Stimulated activated CD4-positive, alpha-beta T cell treated with anti-CD3 and anti-CD28 coated beads, Interleukin-15, amount 100 ng/mL, for 24 hours (primary cell): Measurements from ENCODE around the gene ABRAXAS1.
"Not testable (repeated sequence)": the region's sequence is repeated elsewhere in the genome, so short reads cannot be mapped to it uniquely, and the experiment has no call there.

Experiments used
- DNase-seq: peaks from one replicate; pipeline ENCODE4 v3.0.0-alpha.2; 2020

ABRAXAS1 gene

GRCh38 chr4:83484500-83485461 is at the start of gene ABRAXAS1:
ABRAXAS1 (minus strand) TSS chr4:83485100; CDS start chr4:83485072, 28 bp downstream.
- peak; percentile 96 for DNase-seq

- no peak for DNase-seq
These were observed 42.8 kb upstream of the ABRAXAS1 start for GRCh38 chr4:83527671-83528070.

GRCh38 chr4:83522239-83522638 is 37.3 kb upstream of the ABRAXAS1 start:
- no peak for DNase-seq

- no peak for DNase-seq
These were observed 31.3 kb upstream of the ABRAXAS1 start for GRCh38 chr4:83516042-83516772.

GRCh38 chr4:83510442-83510841 is 25.5 kb upstream of the ABRAXAS1 start:
- no peak for DNase-seq

GRCh38 chr4:83509156-83509585 is 24.3 kb upstream of the ABRAXAS1 start:
- DNase-seq = peak; percentile 70

GRCh38 chr4:83504996-83505395 is 20.1 kb upstream of the ABRAXAS1 start:
- DNase-seq = no peak

GRCh38 chr4:83504503-83504902 is 19.6 kb upstream of the ABRAXAS1 start:
- no peak for DNase-seq

GRCh38 chr4:83503974-83504373 is 19.1 kb upstream of the ABRAXAS1 start:
- no peak for DNase-seq

- not testable (repeated sequence) for DNase-seq
These were observed 16.8 kb upstream of the ABRAXAS1 start for GRCh38 chr4:83501671-83502070.

GRCh38 chr4:83498187-83498586 is 13.3 kb upstream of the ABRAXAS1 start:
- DNase-seq = no peak

- not testable (repeated sequence) for DNase-seq
These were observed 11.4 kb upstream of the ABRAXAS1 start for GRCh38 chr4:83496085-83496917.

- no peak for DNase-seq
These were observed 6.1 kb upstream of the ABRAXAS1 start for GRCh38 chr4:83490876-83491450.

- no peak for DNase-seq
These were observed 4.9 kb upstream of the ABRAXAS1 start for GRCh38 chr4:83489711-83490326.

GRCh38 chr4:83486457-83487129 is 1.7 kb upstream of the ABRAXAS1 start:
- DNase-seq = no peak

GRCh38 chr4:83473966-83474365 is 10.9 kb downstream of the ABRAXAS1 start:
- no peak for DNase-seq

- DNase-seq = no peak
These were observed 11.5 kb downstream of the ABRAXAS1 start for GRCh38 chr4:83473423-83473822.

GRCh38 chr4:83456184-83456501 is 28.8 kb downstream of the ABRAXAS1 start:
- no peak for DNase-seq

- DNase-seq = peak; percentile 96
These were observed 29.4 kb downstream of the ABRAXAS1 start, which contains the start of the genes HELQ and MRPS18C for GRCh38 chr4:83455281-83456183. HELQ (minus strand) TSS chr4:83455823; CDS start chr4:83455693, 130 bp downstream. MRPS18C (plus strand) TSS chr4:83456058; CDS start chr4:83456078, 20 bp downstream.

GRCh38 chr4:83454686-83455085 is 30.2 kb downstream of the ABRAXAS1 start:
- DNase-seq = no peak
